Measurements from ENCODE around the gene NNAT. TPM values are rescaled to one million over a fixed set of nuclear protein-coding genes. Genes with fewer than 3 reads are reported as not detected.
A peak's percentile ranks its signal among the peaks of the same experiment; 100 is the strongest.

The NNAT gene
- total RNA-seq, 1 donor from 2014 or later, result 14.7 TPM

DNA sequence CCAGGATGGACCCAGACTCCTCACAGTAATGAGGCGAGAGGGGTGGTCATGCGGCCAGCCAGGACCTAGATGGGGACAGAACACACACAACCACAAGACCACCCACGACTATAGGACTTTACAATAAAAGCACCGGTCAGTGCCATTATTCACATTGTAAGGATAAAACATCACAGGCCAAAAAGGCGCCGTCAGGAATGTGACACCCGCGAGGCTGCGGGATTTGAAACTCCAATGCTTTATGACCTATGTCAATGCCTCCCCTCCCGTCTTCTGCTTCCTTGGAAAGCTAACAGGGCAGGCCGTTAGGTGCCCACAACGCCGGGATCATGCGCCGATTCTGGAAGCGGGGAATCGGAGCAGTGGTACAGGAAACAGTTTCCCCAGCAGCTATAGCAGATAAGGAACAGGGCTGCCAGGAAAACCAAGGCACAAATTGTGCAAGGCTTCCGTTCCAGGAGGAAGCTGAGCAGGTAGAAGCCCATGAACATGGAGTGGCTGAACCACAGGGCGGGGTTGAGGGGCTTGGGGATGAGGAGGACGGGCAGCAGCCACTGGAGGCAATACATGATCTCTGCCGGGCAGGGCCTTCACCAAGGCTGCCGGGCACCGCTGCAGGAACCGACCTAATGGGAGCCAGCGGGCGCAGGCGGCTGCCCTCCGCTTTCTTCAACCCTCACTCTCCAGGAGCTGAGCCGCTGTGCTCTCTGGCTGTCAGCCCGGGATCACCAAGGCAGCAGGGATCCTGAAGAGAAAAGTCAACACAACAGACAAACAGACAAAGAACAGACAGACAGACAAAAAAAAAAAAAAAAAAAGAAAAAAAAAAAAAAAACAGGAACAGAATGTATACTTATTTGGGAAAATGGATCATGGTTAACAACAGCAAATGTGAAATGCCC lies 2.2 kb upstream of the NNAT start:
- Mint-ChIP-seq H3K4me1 (ENCODE audit: unreplicated experiment) (peaks cover 66% of the 10 kb centered on the region), H3K27ac (ENCODE audit: unreplicated experiment) (peak overlapping the region; percentile 90), H3K4me3 (ENCODE audit: unreplicated experiment) (peak overlapping the region; percentile 27), H3K9me3 (ENCODE audit: unreplicated experiment) (no peaks in the 10 kb centered on the region), H3K36me3 (ENCODE audit: unreplicated experiment) (peaks cover 27% of the 10 kb centered on the region), H3K27me3 (ENCODE audit: unreplicated experiment) (no peaks in the 10 kb centered on the region)
- no peak for DNase-seq (ENCODE audit: extremely low spot score, unreplicated experiment)
- TF ChIP-seq CTCF (IDR thresholded peaks at IDR 0.05), result no peak

GRCh38 chr20:37519508-37520418 lies 1.3 kb upstream of the NNAT start:
- no peaks in the 10 kb centered on the region for H3K27me3 Mint-ChIP-seq (ENCODE audit: unreplicated experiment)
- H3K9me3 Mint-ChIP-seq (ENCODE audit: unreplicated experiment), result no peaks in the 10 kb centered on the region
- no peak overlapping the region for H3K4me3 Mint-ChIP-seq (ENCODE audit: unreplicated experiment)
- H3K4me1 Mint-ChIP-seq (ENCODE audit: unreplicated experiment), result peaks cover 73% of the 10 kb centered on the region
- H3K27ac Mint-ChIP-seq (ENCODE audit: unreplicated experiment), result peak overlapping the region; percentile 90
- H3K36me3 Mint-ChIP-seq (ENCODE audit: unreplicated experiment), result peaks cover 25% of the 10 kb centered on the region
- no peak for TF ChIP-seq CTCF (IDR thresholded peaks at IDR 0.05)
- DNase-seq (ENCODE audit: extremely low spot score, unreplicated experiment), result no peak

DNA sequence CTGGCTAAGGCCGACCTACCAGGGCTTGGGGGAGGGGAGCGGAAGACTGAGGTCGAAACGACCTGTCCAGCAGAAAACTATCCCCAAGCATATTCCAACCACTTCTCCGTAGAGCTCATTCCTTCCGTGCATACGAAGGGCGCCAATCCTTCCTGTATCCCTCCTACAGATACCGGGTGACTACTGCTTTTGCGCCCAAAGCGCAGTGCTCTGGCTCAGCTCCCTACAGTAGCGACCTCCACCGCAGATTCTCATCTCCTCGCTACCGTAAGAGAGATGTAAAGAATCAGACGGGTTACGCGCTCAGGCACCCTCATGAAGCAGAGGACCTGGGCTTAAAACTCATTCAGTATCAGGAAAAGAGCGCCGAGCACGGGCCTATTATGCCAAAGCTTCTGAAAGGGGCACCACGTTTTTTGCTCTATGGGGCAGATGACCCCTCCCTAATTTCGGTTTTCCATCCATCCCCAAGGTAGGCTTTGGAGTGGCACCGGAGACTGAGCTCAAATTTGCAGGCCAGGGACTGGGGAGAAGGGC lies 563 bp upstream of the NNAT start:
- TF ChIP-seq CTCF (IDR thresholded peaks at IDR 0.05), result no peak
- H3K4me3 Mint-ChIP-seq (ENCODE audit: unreplicated experiment), result peak overlapping the region; percentile 80
- H3K4me1 Mint-ChIP-seq (ENCODE audit: unreplicated experiment), result peaks cover 80% of the 10 kb centered on the region
- no peak for DNase-seq (ENCODE audit: extremely low spot score, unreplicated experiment)
- no peaks in the 10 kb centered on the region for H3K27me3 Mint-ChIP-seq (ENCODE audit: unreplicated experiment)
- peaks cover 20% of the 10 kb centered on the region for H3K36me3 Mint-ChIP-seq (ENCODE audit: unreplicated experiment)
- H3K27ac Mint-ChIP-seq (ENCODE audit: unreplicated experiment), result no peak overlapping the region
- H3K9me3 Mint-ChIP-seq (ENCODE audit: unreplicated experiment), result no peaks in the 10 kb centered on the region

GRCh38 chr20:37522260-37523011 lies 1.4 kb downstream of the NNAT start:
- no peaks in the 10 kb centered on the region for H3K27me3 Mint-ChIP-seq (ENCODE audit: unreplicated experiment)
- H3K36me3 Mint-ChIP-seq (ENCODE audit: unreplicated experiment), result peaks cover 13% of the 10 kb centered on the region
- H3K9me3 Mint-ChIP-seq (ENCODE audit: unreplicated experiment), result no peaks in the 10 kb centered on the region
- no peak for TF ChIP-seq CTCF (IDR thresholded peaks at IDR 0.05)
- peaks cover 80% of the 10 kb centered on the region for H3K4me1 Mint-ChIP-seq (ENCODE audit: unreplicated experiment)
- no peak overlapping the region for H3K27ac Mint-ChIP-seq (ENCODE audit: unreplicated experiment)
- no peak for DNase-seq (ENCODE audit: extremely low spot score, unreplicated experiment)
- H3K4me3 Mint-ChIP-seq (ENCODE audit: unreplicated experiment), result no peak overlapping the region

All from osteocyte (in vitro differentiated cells).